Esophagus squamous epithelium (tissue), 5 donors: ENCODE results near the gene RASA2. TPM values are rescaled to one million over a fixed set of nuclear protein-coding genes. Genes with fewer than 3 reads are reported as not detected.

ENCODE experiments used
- DNase-seq: peaks from one replicate; lab custom pipeline; 2025; lab: John Stamatoyannopoulos, UW
- H3K27ac ChIP-seq, 4 donors: fragments of 200-600 bp; sonication (generic); one replicate each; pipeline ENCODE4 v1.5.1; 2016 to 2019; ENCODE audit warnings: mild to moderate bottlenecking in 1 of 4
- H3K27me3 ChIP-seq, 4 donors: fragments of 200-600 bp; sonication (generic); 1 replicate in 3 of 4; 2 replicates in 1 of 4; pipeline versions ENCODE4 v1.5.1 to v1.6.0; 2017 to 2021; ENCODE audit warnings: antibody characterized with exemption in 1 of 4
- H3K36me3 ChIP-seq, 3 donors: fragments of 200-600 bp; sonication (generic); one replicate each; pipeline ENCODE4 v1.5.1; 2016 to 2019
- H3K4me1 ChIP-seq, 3 donors: fragments of 200-600 bp; sonication (generic); one replicate each; pipeline ENCODE4 v1.5.1; 2017 to 2019
- H3K4me3 ChIP-seq, 4 donors: fragments of 200-600 bp; sonication (generic); 1 replicate in 3 of 4; 2 replicates in 1 of 4; pipeline ENCODE4 v1.5.1; 2016 to 2019; ENCODE audit warnings: mild to moderate bottlenecking in 2 of 4, moderate library complexity in 1 of 4
- H3K9me3 ChIP-seq, 3 donors: fragments of 200-600 bp; sonication (generic); one replicate each; pipeline ENCODE4 v1.5.1; 2016 to 2019
- POLR2A ChIP-seq, 4 donors: fragments of 450-650 bp; IDR thresholded peaks; one replicate each; pipeline ENCODE4 v1.6.1; 2017; ENCODE audit warnings: antibody characterized with exemption in 4 of 4, mild to moderate bottlenecking in 4 of 4, moderate library complexity in 3 of 4
- WGBS, 2 donors: methylation state at CpG; one replicate each; pipeline ENCODE4 v1.1.5; 2018; 5-methylcytosine and 5-hydroxymethylcytosine counted together
- intact Hi-C: fragments of 100-400 bp; cut with DNase I; formaldehyde crosslinking; loops from one replicate; pipeline ENCODE4 v1.15.0; 2022
- total RNA-seq, 4 donors: library from RNA; depleted of rRNA; stranded (reverse); fragments of >200 nt; gene quantifications; one replicate each; pipeline ENCODE4 v1.1.0, GENCODE V29; 2016
- TF ChIP-seq, protein P1 (sequence below), 6 experiments: fragments of 450-650 bp in 4 of 6; fragments of 200-600 bp in 2 of 6; sonication (generic) in 2 of 6; IDR thresholded peaks; one replicate each; pipeline ENCODE4 v1.5.1; 2016 to 2019; ENCODE audit warnings: antibody characterized with exemption in 6 of 6, mild to moderate bottlenecking in 4 of 6, moderate library complexity in 4 of 6
- donor health status: DM: yes; HTN: yes; CAD: no.

Gene RASA2
- total RNA-seq, 4 donors from 2014 or later = 12.6 to 24.6 (median 19.4) TPM

DNA sequence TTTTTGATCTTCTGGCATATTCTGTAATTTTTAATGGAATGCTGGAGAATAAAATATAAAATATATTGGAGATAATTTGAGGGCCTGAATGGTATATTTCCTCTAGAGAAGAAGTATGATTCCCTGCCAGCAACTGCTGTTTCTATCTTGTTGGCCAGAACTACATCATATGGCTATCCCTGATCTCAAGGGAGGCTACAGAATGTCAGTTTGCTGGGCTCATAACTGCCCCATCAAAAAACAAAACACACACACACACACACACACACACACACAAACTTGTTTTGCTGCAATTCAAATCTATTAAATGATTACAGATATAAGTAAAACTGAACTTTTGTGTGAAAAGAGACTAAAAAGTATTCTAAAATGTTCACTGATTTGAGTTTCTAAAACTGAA, 51.0 kb downstream of the RASA2 start:
- H3K36me3 ChIP-seq = peaks cover 0 to 44% (median 5%) of the 10 kb centered on the region in 3 donors
- no peaks in the 10 kb centered on the region for H3K9me3 ChIP-seq
- no peak for DNase-seq
- no peaks in the 10 kb centered on the region for H3K4me1 ChIP-seq
- intact Hi-C loops = no loop called here
- TF ChIP-seq, protein P1, sequence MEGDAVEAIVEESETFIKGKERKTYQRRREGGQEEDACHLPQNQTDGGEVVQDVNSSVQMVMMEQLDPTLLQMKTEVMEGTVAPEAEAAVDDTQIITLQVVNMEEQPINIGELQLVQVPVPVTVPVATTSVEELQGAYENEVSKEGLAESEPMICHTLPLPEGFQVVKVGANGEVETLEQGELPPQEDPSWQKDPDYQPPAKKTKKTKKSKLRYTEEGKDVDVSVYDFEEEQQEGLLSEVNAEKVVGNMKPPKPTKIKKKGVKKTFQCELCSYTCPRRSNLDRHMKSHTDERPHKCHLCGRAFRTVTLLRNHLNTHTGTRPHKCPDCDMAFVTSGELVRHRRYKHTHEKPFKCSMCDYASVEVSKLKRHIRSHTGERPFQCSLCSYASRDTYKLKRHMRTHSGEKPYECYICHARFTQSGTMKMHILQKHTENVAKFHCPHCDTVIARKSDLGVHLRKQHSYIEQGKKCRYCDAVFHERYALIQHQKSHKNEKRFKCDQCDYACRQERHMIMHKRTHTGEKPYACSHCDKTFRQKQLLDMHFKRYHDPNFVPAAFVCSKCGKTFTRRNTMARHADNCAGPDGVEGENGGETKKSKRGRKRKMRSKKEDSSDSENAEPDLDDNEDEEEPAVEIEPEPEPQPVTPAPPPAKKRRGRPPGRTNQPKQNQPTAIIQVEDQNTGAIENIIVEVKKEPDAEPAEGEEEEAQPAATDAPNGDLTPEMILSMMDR (IDR thresholded peaks at IDR 0.05) = no peak
- no peak for TF ChIP-seq POLR2A (IDR thresholded peaks at IDR 0.05)
- no peaks in the 10 kb centered on the region for H3K27me3 ChIP-seq
- no peak overlapping the region for H3K4me3 ChIP-seq
- H3K27ac ChIP-seq = no peak overlapping the region

DNA sequence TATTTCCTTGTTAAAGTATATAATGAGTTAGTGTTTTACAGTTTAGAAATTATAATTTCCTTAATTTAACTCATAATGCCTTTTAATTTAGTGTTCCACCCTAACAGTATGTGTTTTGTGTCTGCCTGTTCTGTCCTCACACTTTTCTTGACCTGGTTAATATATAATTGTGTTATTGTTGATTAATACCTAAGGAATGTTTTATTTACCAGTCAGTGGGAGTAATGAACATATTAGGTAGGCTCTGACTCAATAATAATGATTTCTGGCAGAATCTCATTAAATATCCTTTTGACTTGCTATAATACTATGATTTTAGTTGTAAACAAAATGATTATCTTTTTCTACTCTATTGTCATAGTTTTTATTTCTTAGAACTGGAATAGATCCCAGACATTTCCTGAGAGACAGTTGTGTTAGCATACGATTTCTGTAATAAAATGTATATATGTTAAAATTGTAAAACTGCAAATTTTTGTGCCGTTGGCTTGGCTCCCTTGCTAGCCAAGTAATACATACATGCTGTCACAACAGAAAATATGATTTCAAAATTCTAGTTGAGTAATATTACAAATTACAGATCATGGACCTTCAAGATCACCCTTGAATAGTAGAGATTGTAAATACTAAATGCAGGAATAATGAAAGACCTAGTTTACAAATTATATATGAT, 51.9 kb downstream of the RASA2 start:
- Histone ChIP-seq H3K27ac (no peak overlapping the region), H3K27me3 (no peaks in the 10 kb centered on the region), H3K9me3 (peaks cover 0 to 5% (median 0%) of the 10 kb centered on the region in 3 donors), H3K4me3 (no peak overlapping the region), H3K36me3 (peaks cover 0 to 53% (median 5%) of the 10 kb centered on the region in 3 donors), H3K4me1 (no peaks in the 10 kb centered on the region)
- intact Hi-C loops = no loop called here
- no peak for DNase-seq
- TF ChIP-seq POLR2A (IDR thresholded peaks at IDR 0.05) = no peak
- TF ChIP-seq, protein P1 (IDR thresholded peaks at IDR 0.05) = no peak
- WGBS, 2 donors = 67 to 68% methylated on average over 2 of the region's 2 CpGs

DNA sequence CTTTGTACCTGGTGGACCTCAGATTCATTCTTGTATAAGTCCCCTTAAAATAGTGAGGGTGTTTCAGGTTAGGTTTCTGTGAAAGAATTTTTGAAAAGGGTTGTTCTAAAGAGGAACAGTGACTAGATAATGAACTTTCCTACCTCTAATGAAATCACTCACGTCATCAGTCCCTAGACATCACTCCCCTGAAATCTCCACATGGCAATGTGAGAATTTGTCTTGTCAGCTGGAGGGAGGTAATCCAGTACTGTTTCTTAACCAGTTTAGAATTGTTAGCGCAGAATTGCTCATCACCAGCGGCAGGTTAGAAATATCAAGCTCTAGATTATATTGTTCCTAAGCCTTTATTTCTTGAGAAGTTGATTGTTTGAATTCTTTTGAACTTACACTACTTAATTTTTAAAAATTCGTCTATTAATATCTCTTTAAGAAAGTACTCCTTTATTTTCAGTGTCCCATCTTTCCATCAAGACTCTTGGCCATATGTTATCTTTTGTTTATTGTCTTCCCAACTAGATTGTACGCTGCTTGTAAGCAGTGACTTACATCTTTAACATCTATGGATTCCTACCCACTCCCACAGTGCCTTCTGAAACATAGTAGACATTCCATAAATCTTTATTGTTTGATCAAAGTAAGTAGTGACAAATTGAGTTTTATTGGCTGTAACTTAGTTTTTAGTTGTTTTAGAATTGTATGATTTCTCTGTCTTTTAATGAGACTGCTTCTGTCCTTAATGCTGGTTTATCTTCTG, 52.8 kb downstream of the RASA2 start:
- H3K27ac ChIP-seq = no peak overlapping the region
- H3K4me3 ChIP-seq = no peak overlapping the region
- no peak for TF ChIP-seq POLR2A (IDR thresholded peaks at IDR 0.05)
- TF ChIP-seq, protein P1 (IDR thresholded peaks at IDR 0.05) = no peak
- DNase-seq = no peak
- intact Hi-C loops = no loop called here
- no peaks in the 10 kb centered on the region for H3K4me1 ChIP-seq
- peaks cover 0 to 62% (median 5%) of the 10 kb centered on the region in 3 donors for H3K36me3 ChIP-seq
- peaks cover 0 to 5% (median 0%) of the 10 kb centered on the region in 3 donors for H3K9me3 ChIP-seq
- no peaks in the 10 kb centered on the region for H3K27me3 ChIP-seq
- 85 to 87% methylated on average over 5 of the region's 5 CpGs for WGBS, 2 donors

DNA sequence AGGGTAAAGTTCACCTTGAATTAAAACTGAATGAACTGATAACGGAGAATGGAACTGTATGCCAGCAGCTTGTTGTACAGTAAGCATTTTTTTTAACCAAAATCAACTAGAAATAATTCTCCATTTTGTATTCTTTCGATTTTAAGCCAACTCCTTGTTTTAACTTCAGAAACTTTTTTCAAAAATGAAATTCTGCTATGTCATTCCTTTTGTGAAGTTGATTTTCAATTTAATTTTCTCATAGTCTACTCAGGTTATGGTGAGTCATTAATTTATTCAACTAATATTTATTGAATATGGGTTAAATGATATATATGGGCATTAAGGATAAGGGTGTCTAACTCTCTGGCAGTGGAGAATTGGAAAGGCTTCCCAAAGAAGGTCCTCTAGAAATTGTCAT, 53.7 kb downstream of the RASA2 start:
- peaks cover 0 to 64% (median 2%) of the 10 kb centered on the region in 3 donors for H3K36me3 ChIP-seq
- TF ChIP-seq POLR2A (IDR thresholded peaks at IDR 0.05) = no peak
- TF ChIP-seq, protein P1 (IDR thresholded peaks at IDR 0.05) = no peak
- peaks cover 0 to 5% (median 0%) of the 10 kb centered on the region in 3 donors for H3K9me3 ChIP-seq
- 88 to 90% methylated on average over 2 of the region's 2 CpGs for WGBS, 2 donors
- H3K4me1 ChIP-seq = no peaks in the 10 kb centered on the region
- no peak overlapping the region for H3K27ac ChIP-seq
- H3K27me3 ChIP-seq = no peaks in the 10 kb centered on the region
- intact Hi-C loops = no loop called here
- no peak for DNase-seq
- H3K4me3 ChIP-seq = no peak overlapping the region
